Activated T-helper 2 cell treated with anti-CD3 and anti-CD28 coated beads, Interferon-gamma antibody, Interleukin-2, Interleukin-4, amounts not matched to agents 10 μg/mL and 5 μg/mL and 100 μg/mL, durations not matched to agents 14 hours and 24 hours and 36 hours (primary cell): ENCODE results near the gene FGFBP3. TPM values are rescaled to one million over a fixed set of nuclear protein-coding genes. Genes with fewer than 3 reads are reported as not detected.

Experiments used
- DNase-seq: peaks from one replicate; pipeline ENCODE4 v3.0.0; 2021; ENCODE audit warnings: low spot score
- H3K27ac Mint-ChIP-seq: one replicate; pipeline ENCODE4 v1.8.0; 2021; ENCODE audit warnings: mixed read lengths
- H3K27me3 Mint-ChIP-seq: one replicate; pipeline ENCODE4 v1.8.0; 2021; ENCODE audit warnings: low read depth, mixed read lengths
- H3K36me3 Mint-ChIP-seq: one replicate; pipeline ENCODE4 v1.8.0; 2021; ENCODE audit warnings: low read depth, mixed read lengths
- H3K4me1 Mint-ChIP-seq: one replicate; pipeline ENCODE4 v1.8.0; 2021; ENCODE audit warnings: low read depth, mixed read lengths
- H3K4me3 Mint-ChIP-seq: one replicate; pipeline ENCODE4 v1.8.0; 2021; ENCODE audit warnings: low read depth, mild to moderate bottlenecking, moderate library complexity, mixed read lengths
- H3K9me3 Mint-ChIP-seq: one replicate; pipeline ENCODE4 v1.8.0; 2021; ENCODE audit warnings: mixed read lengths
- intact Hi-C: fragments of 100-400 bp; cut with micrococcal nuclease; formaldehyde crosslinking; loops from one replicate; pipeline ENCODE4 v1.15.1; 2023
- total RNA-seq: library from RNA; stranded (reverse); gene quantifications from 2 replicates; pipeline ENCODE4 v1.2.3, GENCODE V29; 2022

Gene FGFBP3
- total RNA-seq, 1 donor from 2014 or later: 1.8 TPM

GRCh38 chr10:91924212-91925021, 15.1 kb upstream of the FGFBP3 start:
- DNase-seq: no peak
- Mint-ChIP-seq H3K4me3 (peak overlapping the region; percentile 87), H3K4me1 (peaks cover 34% of the 10 kb centered on the region), H3K27me3 (peaks cover 2% of the 10 kb centered on the region), H3K9me3 (no peaks in the 10 kb centered on the region), H3K36me3 (peaks cover 26% of the 10 kb centered on the region), H3K27ac (peak overlapping the region; percentile 86)
- intact Hi-C loops: loop anchor here (1.0 to 5.0 kb wide), 2 partner anchors 21 to 512 kb away; partner anchors contain the start of gene HECTD2

GRCh38 chr10:91923371-91924211, 14.3 kb upstream of the FGFBP3 start, which contains the start of gene BTAF1:
Gene BTAF1 (plus strand): TSS chr10:91923770. CDS start chr10:91924077, 307 bp downstream.
- peak; percentile 89 for DNase-seq
- peaks cover 4% of the 10 kb centered on the region for H3K9me3 Mint-ChIP-seq
- peak within 1 kb of the TSS; percentile 87 for H3K4me3 Mint-ChIP-seq
- H3K36me3 Mint-ChIP-seq: peaks cover 26% of the 10 kb centered on the region
- H3K27me3 Mint-ChIP-seq: peaks cover 4% of the 10 kb centered on the region
- H3K4me1 Mint-ChIP-seq: peaks cover 29% of the 10 kb centered on the region
- peak within 1 kb of the TSS; percentile 100 for H3K27ac Mint-ChIP-seq
- intact Hi-C loops: loop anchor here (1.0 to 5.0 kb wide), 5 partner anchors 11 to 511 kb away; partner anchors contain the start of genes FGFBP3, HECTD2 and TNKS2

- Mint-ChIP-seq H3K4me1 (peaks cover 9% of the 10 kb centered on the region), H3K9me3 (peaks cover 4% of the 10 kb centered on the region), H3K36me3 (peaks cover 3% of the 10 kb centered on the region), H3K27ac (no peak overlapping the region), H3K4me3 (no peak overlapping the region), H3K27me3 (peaks cover 35% of the 10 kb centered on the region)
- intact Hi-C loops: loop anchor here (5.0 kb wide), 1 partner anchor 507 kb away; the partner anchor contains the start of gene HECTD2
- no peak for DNase-seq
These were observed 10.4 kb upstream of the FGFBP3 start for GRCh38 chr10:91919651-91920050.

GRCh38 chr10:91910467-91910866, 1.2 kb upstream of the FGFBP3 start:
- Mint-ChIP-seq H3K4me3 (no peak overlapping the region), H3K9me3 (no peaks in the 10 kb centered on the region), H3K36me3 (peaks cover 8% of the 10 kb centered on the region), H3K4me1 (peaks cover 20% of the 10 kb centered on the region), H3K27ac (no peak overlapping the region), H3K27me3 (peaks cover 30% of the 10 kb centered on the region)
- no peak for DNase-seq
- intact Hi-C loops: loop anchor here (5.0 kb wide), 1 partner anchor 613 kb away; no protein-coding TSS in a partner anchor

- peaks cover 12% of the 10 kb centered on the region for H3K27me3 Mint-ChIP-seq
- peaks cover 20% of the 10 kb centered on the region for H3K4me1 Mint-ChIP-seq
- H3K4me3 Mint-ChIP-seq: peak overlapping the region; percentile 88
- peak; percentile 69 for DNase-seq
- H3K36me3 Mint-ChIP-seq: peaks cover 12% of the 10 kb centered on the region
- H3K27ac Mint-ChIP-seq: peak overlapping the region; percentile 78
- intact Hi-C loops: loop anchor here (1.0 to 10.0 kb wide), 5 partner anchors 14 to 684 kb away; partner anchors contain the start of genes BTAF1, PCGF5 and PPP1R3C
- H3K9me3 Mint-ChIP-seq: no peaks in the 10 kb centered on the region
These were observed 759 bp downstream of the FGFBP3 start for GRCh38 chr10:91908337-91909116.

GRCh38 chr10:91907914-91908336, 1.4 kb downstream of the FGFBP3 start:
- DNase-seq: no peak
- intact Hi-C loops: loop anchor here (2.0 to 10.0 kb wide), 4 partner anchors 15 to 683 kb away; partner anchors contain the start of genes BTAF1, PCGF5 and PPP1R3C
- Mint-ChIP-seq H3K27me3 (peaks cover 7% of the 10 kb centered on the region), H3K4me1 (peaks cover 19% of the 10 kb centered on the region), H3K9me3 (no peaks in the 10 kb centered on the region), H3K36me3 (peaks cover 12% of the 10 kb centered on the region), H3K27ac (peak overlapping the region; percentile 78), H3K4me3 (peak overlapping the region; percentile 88)

GRCh38 chr10:91907033-91907594, 2.2 kb downstream of the FGFBP3 start:
- intact Hi-C loops: loop anchor here (10.0 kb wide), 1 partner anchor 682 kb away; the partner anchor contains the start of gene PCGF5
- H3K27ac Mint-ChIP-seq: peak overlapping the region; percentile 78

GRCh38 chr10:91901784-91902677, 7.3 kb downstream of the FGFBP3 start:
- peak; percentile 19 for DNase-seq
- Mint-ChIP-seq H3K4me3 (no peak overlapping the region), H3K36me3 (peaks cover 12% of the 10 kb centered on the region), H3K27ac (peak overlapping the region; percentile 91), H3K9me3 (peaks cover 5% of the 10 kb centered on the region), H3K27me3 (no peaks in the 10 kb centered on the region), H3K4me1 (peaks cover 22% of the 10 kb centered on the region)
- intact Hi-C loops: loop anchor here (2.0 to 10.0 kb wide), 3 partner anchors 103 to 677 kb away; partner anchors contain the start of genes HECTD2, PCGF5 and TNKS2

More at GRCh38 chr10:91907033-91907594, 2.2 kb downstream of the FGFBP3 start:
- Mint-ChIP-seq H3K4me1 (peaks cover 25% of the 10 kb centered on the region), H3K36me3 (peaks cover 12% of the 10 kb centered on the region), H3K4me3 (peak overlapping the region; percentile 88), H3K9me3 (no peaks in the 10 kb centered on the region), H3K27me3 (peaks cover 4% of the 10 kb centered on the region)
- DNase-seq: no peak

GRCh38 chr10:91897421-91897820, 11.9 kb downstream of the FGFBP3 start:
- peaks cover 14% of the 10 kb centered on the region for H3K4me1 Mint-ChIP-seq
- no peak for DNase-seq
- peaks cover 5% of the 10 kb centered on the region for H3K27me3 Mint-ChIP-seq
- H3K27ac Mint-ChIP-seq: no peak overlapping the region
- peaks cover 5% of the 10 kb centered on the region for H3K9me3 Mint-ChIP-seq
- no peak overlapping the region for H3K4me3 Mint-ChIP-seq
- intact Hi-C loops: no loop called here
- H3K36me3 Mint-ChIP-seq: no peaks in the 10 kb centered on the region

- Mint-ChIP-seq H3K4me1 (peaks cover 3% of the 10 kb centered on the region), H3K27me3 (peaks cover 5% of the 10 kb centered on the region), H3K36me3 (no peaks in the 10 kb centered on the region), H3K27ac (no peak overlapping the region), H3K9me3 (peaks cover 4% of the 10 kb centered on the region), H3K4me3 (no peak overlapping the region)
- intact Hi-C loops: no loop called here
- DNase-seq: no peak
These were observed 13.0 kb downstream of the FGFBP3 start for GRCh38 chr10:91896212-91896756.
